T47D (cell line): ENCODE measurements around the gene OPHN1.
"Not testable (repeated sequence)": the region's sequence is repeated elsewhere in the genome, so short reads cannot be mapped to it uniquely, and the experiment has no call there.

Experiments
- DNase-seq, 2 experiments: peaks; one replicate each; pipeline versions ENCODE4 v3.0.0 to v3.0.0-alpha.2; 2011 to 2012; ENCODE audit warnings: low read depth in 1 of 2, low spot score in 1 of 2
- JUND ChIP-seq: IDR thresholded peaks from 2 replicates; pipeline ENCODE4 v1.6.1; 2012; ENCODE audit warnings: low read depth
- in situ Hi-C: cut with HindIII; loops from 2 replicates; pipeline ENCODE4 v1.10.0; 2016; ENCODE audit warnings: low sequenced_read_pairs, low pct_unique_long_range_greater_than_20kb

Gene OPHN1

DNA sequence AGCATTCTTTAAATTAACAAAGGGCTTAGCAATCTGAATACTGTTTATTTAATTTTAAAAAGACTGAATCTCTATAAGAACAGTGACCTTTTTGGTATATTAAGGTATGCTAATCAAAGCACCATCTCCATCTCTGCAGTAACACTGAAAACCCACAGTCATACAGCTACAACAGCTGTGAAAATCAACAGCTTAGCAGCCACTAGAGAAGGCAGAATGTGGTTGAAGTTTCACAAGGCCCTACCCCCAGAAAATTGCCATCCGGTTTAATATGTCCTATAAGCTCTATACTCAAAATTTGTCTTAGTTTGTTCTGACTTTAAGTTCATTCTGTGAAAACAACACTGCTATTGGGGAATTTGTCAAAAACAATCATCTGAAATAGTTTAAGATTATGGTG is 128.7 kb downstream of the OPHN1 start:
- in situ Hi-C loops: no loop called here
- TF ChIP-seq JUND: no peak
- no peak for DNase-seq

- in situ Hi-C loops: no loop called here
- DNase-seq: no peak
- no peak for TF ChIP-seq JUND
Measured at GRCh38 chrX:68299898-68300297, 133.4 kb downstream of the OPHN1 start.

- TF ChIP-seq JUND: no peak
- in situ Hi-C loops: no loop called here
- no peak for DNase-seq
Measured at GRCh38 chrX:68292471-68292870, 140.8 kb downstream of the OPHN1 start.

GRCh38 chrX:68288127-68288526 is 145.2 kb downstream of the OPHN1 start:
- in situ Hi-C loops: no loop called here
- TF ChIP-seq JUND: no peak

GRCh38 chrX:68287419-68287818 is 145.9 kb downstream of the OPHN1 start:
- in situ Hi-C loops: no loop called here
- no peak for DNase-seq
- no peak for TF ChIP-seq JUND

More at GRCh38 chrX:68288127-68288526, 145.2 kb downstream of the OPHN1 start:
- no peak for DNase-seq

GRCh38 chrX:68286980-68287379 is 146.3 kb downstream of the OPHN1 start:
- DNase-seq: no peak
- no peak for TF ChIP-seq JUND
- in situ Hi-C loops: no loop called here

GRCh38 chrX:68286076-68286475 is 147.2 kb downstream of the OPHN1 start:
- no peak for TF ChIP-seq JUND
- in situ Hi-C loops: no loop called here

DNA sequence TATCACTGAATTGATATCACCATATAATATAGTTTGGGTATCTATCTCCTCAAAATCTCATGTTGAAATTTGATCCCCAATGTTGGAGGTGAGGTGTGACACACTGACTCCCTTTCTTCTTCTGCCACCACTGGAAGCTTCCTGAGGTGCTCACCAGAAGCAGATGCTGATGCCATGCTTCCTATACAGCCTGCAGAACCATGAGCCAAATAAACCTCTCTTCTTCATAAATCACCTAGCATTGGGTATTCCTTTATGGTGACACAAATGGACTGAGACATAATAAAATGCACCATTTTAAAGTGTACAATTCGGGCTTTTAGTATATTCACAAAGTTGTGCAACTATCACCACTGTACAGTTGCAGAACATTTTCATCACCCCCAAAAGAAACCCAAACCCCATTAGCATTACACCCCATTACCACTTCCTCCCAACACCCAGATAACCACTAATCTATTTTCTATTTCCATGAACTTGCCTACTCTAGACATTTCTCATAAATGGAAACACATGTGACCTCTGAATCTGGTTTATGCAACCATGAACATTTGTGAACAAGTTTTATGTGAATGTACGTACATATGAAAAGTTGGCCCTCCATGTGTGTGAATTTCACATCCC is 148.9 kb downstream of the OPHN1 start:
- no peak for DNase-seq
- no peak for TF ChIP-seq JUND
- in situ Hi-C loops: no loop called here

More at GRCh38 chrX:68286076-68286475, 147.2 kb downstream of the OPHN1 start:
- no peak for DNase-seq

GRCh38 chrX:68273887-68274286 is 159.4 kb downstream of the OPHN1 start:
- in situ Hi-C loops: no loop called here
- no peak for DNase-seq
- TF ChIP-seq JUND: no peak

DNA sequence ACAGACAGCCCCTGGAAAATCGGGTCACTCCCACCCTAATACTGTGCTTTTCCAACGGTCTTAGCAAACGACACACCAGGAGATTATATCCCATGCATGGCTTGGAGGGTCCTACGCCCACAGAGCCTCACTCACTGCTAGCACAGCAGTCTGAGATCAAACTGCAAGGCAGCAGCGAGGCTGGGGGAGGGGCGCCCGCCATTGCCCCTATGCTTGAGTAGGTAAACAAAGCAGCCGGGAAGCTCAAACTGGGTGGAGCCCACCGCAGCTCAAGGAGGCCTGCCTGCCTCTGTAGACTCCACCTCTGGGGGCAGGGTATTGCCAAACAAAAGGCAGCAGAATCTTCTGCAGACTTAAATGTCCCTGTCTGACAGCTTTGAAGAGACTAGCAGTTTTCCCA is 168.5 kb downstream of the OPHN1 start:
- DNase-seq, in situ Hi-C loops: not testable (repeated sequence)

GRCh38 chrX:68261060-68261672 is 172.1 kb downstream of the OPHN1 start:
- DNase-seq: no peak
- TF ChIP-seq JUND: no peak
- in situ Hi-C loops: no loop called here

- in situ Hi-C loops: no loop called here
- DNase-seq: no peak
- no peak for TF ChIP-seq JUND
Measured at GRCh38 chrX:68256990-68257389, 176.3 kb downstream of the OPHN1 start.

GRCh38 chrX:68254738-68255645 is 178.3 kb downstream of the OPHN1 start:
- no peak for DNase-seq
- in situ Hi-C loops: no loop called here
- no peak for TF ChIP-seq JUND
